ENCODE results near the gene FRMD4A.
A peak's percentile ranks its signal among the peaks of the same experiment; 100 is the strongest.

FRMD4A gene

GRCh38 chr10:13977861-13978532 is 352.7 kb downstream of the FRMD4A start:
- TF ChIP-seq CTCF (conservative IDR thresholded peaks at IDR 0.05; ENCODE audit: control insufficient read depth, insufficient read depth, low read depth, low read length), result no peak
- no peak overlapping the region for H3K4me3 ChIP-seq (ENCODE audit: control insufficient read depth, low read depth, low read length)

GRCh38 chr10:13973742-13974141 is 357.0 kb downstream of the FRMD4A start:
- DNase-seq (ENCODE audit: low read depth), result peak; percentile 37
- no peak for TF ChIP-seq CTCF (conservative IDR thresholded peaks at IDR 0.05; ENCODE audit: control insufficient read depth, insufficient read depth, low read depth, low read length)
- no peak overlapping the region for H3K4me3 ChIP-seq (ENCODE audit: control insufficient read depth, low read depth, low read length)

More at GRCh38 chr10:13977861-13978532, 352.7 kb downstream of the FRMD4A start:
- no peak for DNase-seq (ENCODE audit: low read depth)

GRCh38 chr10:13972609-13973008 is 358.1 kb downstream of the FRMD4A start:
- DNase-seq (ENCODE audit: low read depth), result no peak
- TF ChIP-seq CTCF (conservative IDR thresholded peaks at IDR 0.05; ENCODE audit: control insufficient read depth, insufficient read depth, low read depth, low read length), result no peak
- H3K4me3 ChIP-seq (ENCODE audit: control insufficient read depth, low read depth, low read length), result no peak overlapping the region

- DNase-seq (ENCODE audit: low read depth), result peak; percentile 60
- no peak for TF ChIP-seq CTCF (conservative IDR thresholded peaks at IDR 0.05; ENCODE audit: control insufficient read depth, insufficient read depth, low read depth, low read length)
- H3K4me3 ChIP-seq (ENCODE audit: control insufficient read depth, low read depth, low read length), result no peak overlapping the region
Measured at GRCh38 chr10:13971601-13972475, 358.9 kb downstream of the FRMD4A start.

- H3K4me3 ChIP-seq (ENCODE audit: control insufficient read depth, low read depth, low read length), result no peak overlapping the region
- TF ChIP-seq CTCF (conservative IDR thresholded peaks at IDR 0.05; ENCODE audit: control insufficient read depth, insufficient read depth, low read depth, low read length), result no peak
- no peak for DNase-seq (ENCODE audit: low read depth)
Measured at GRCh38 chr10:13970957-13971353, 359.8 kb downstream of the FRMD4A start.

GRCh38 chr10:13970236-13970956 is 360.3 kb downstream of the FRMD4A start:
- no peak overlapping the region for H3K4me3 ChIP-seq (ENCODE audit: control insufficient read depth, low read depth, low read length)
- no peak for DNase-seq (ENCODE audit: low read depth)
- TF ChIP-seq CTCF (conservative IDR thresholded peaks at IDR 0.05; ENCODE audit: control insufficient read depth, insufficient read depth, low read depth, low read length), result no peak
